Measurements from ENCODE around the gene CAMTA1.

Gene CAMTA1

DNA sequence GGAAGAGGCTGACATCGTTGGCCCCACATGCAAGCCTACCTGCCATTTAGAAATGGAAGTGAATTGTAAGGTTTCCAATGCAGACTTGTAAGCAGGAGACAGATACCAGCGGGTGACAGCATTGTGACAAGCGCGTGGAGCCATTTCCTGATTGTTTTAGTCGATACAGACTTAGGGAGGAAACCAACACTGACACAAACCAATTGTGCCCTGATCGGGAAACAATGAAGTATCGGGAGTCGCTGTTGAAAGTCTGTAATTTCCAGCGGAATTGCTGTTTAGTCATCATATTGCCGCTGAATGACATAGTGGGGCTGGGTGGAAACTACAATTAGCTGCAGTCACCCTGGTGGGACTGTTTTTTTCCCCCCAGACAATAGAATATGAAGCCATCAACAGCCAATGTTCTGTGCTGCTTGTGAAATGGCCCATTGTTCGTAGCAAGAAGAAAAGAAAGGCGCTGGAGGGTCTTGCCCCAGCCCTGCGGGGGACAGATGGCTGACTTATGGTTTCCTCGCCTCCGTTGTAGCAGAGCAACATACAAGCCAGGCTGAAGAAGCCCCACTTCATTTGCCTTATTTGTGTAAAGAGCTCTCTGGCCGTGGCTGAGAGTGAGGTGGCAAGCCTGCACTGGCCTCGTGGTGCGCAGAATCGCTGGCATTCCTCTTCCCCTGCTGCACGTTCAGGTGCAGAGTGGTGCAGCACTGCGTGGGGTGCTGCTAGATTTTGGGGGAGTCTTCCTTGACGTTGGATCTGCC lies 462.7 kb downstream of the CAMTA1 start:
- DNase-seq: peak; percentile 54

DNA sequence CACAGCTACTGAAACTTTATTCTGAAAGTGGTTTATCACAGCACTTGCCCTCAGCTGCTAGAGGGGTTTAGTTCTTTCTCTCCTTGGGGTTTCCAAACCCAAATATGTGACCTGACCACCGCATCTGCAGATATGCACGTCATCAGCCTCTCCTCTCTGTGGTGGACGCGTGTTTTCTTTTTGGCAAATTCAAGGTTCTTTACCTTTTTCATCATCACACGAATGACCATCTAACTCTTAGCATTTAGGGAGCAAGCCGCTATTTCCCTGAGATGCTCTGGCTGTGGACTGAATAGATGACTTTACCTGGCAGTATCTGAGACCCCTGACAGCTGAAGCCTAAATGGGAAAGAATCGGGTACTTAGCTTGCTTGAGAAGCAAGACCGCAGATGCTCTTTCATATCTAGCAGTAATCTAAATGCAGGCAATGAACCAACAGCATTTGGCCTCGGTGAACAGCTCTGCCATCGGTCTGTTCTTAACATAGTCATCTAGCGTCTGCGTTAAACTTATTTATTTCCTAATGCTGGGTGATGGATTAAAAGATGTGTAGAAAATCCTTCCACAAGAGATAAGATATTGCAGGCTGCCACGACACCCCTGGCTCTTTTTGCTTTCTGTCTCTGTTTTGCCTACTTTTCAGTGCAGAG lies 463.4 kb downstream of the CAMTA1 start:
- DNase-seq: no peak

GRCh38 chr1:7249516-7249915 lies 464.3 kb downstream of the CAMTA1 start:
- no peak for DNase-seq

DNA sequence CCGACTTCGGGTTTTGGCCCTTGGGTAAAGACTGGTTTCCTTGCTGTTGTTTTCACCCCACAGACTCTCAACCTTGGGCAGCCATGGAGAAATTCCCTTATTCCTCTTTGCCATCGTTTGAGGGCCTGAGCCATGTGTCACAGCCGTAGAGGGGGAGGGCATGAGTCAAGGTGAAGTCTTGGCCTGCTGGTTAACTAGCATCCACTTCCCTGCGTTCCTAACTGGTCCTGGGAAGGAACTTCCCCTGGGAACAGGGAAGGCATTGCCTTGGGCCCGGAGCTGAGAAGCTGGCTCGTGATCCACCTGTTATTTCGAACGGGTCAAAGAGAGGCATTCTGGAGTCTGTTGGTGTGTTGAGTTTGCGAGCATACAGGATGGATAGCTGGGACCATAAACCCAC lies 464.9 kb downstream of the CAMTA1 start:
- no peak for DNase-seq

GRCh38 chr1:7250597-7251453 lies 465.6 kb downstream of the CAMTA1 start:
- no peak for DNase-seq

DNA sequence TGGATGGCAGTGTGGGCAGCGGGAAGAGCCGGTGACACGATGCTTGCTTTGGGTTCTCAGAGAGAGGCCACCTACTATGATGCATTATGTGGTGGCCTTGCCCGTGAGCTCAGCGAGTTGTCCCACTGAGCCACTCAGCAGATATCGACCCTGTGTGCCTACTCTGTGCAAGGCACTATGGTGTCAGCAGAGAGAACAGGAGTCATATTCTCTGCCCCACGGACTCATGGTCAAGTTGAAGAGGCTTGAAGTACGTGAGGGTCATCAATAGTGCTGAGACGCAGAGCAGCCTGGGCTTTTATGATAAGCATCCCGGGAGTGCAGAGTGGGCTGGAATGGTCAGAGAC lies 466.2 kb downstream of the CAMTA1 start:
- no peak for DNase-seq

- DNase-seq: no peak
Measured at GRCh38 chr1:7252411-7253117, 467.3 kb downstream of the CAMTA1 start.

DNA sequence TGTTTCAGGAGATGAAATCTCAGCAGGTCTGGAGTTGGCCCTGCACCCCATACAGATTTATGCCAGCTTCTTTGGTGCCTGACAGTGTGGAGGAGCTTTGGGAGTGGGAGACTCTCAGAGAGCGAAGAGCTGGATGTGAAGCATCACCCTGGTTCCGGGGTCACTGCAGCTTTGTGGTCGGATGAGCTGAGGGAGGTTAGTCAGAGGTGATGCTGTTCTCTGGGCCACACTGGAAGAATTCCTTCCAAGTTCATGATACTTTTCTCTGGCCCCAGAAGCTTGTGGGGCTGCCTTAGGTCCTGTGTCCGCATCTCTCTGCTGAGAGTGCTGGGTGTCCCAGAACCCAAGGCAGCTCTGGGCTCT lies 467.8 kb downstream of the CAMTA1 start:
- no peak for DNase-seq

DNA sequence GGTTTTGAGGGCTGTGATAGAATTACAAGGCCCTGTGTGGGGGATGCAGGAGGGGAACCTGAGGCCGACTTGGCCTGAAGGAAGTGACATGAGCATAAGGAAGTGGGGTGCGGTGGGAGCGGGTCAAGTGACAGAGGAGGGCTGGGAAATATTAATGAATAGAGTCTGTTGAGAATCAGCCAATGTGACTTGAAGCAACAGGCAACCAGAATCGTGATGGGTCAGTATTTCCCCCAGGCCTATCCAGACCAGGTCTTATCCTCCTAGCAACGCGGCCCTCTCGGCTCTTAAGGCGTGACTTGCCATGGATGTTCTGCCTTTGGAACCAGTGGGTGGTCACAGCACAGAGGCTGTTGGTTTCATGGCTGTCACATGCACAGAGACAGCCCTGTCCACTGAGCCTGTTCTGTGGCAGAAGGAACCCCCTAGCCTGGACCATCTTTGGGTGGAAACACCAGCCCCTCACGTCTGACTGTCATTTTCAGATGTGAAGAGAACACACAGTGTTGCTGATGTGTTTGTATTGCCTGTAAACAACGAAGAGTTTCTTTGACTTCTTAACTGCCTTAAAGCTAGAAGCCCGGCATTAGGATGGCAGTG lies 468.8 kb downstream of the CAMTA1 start:
- no peak for DNase-seq

DNA sequence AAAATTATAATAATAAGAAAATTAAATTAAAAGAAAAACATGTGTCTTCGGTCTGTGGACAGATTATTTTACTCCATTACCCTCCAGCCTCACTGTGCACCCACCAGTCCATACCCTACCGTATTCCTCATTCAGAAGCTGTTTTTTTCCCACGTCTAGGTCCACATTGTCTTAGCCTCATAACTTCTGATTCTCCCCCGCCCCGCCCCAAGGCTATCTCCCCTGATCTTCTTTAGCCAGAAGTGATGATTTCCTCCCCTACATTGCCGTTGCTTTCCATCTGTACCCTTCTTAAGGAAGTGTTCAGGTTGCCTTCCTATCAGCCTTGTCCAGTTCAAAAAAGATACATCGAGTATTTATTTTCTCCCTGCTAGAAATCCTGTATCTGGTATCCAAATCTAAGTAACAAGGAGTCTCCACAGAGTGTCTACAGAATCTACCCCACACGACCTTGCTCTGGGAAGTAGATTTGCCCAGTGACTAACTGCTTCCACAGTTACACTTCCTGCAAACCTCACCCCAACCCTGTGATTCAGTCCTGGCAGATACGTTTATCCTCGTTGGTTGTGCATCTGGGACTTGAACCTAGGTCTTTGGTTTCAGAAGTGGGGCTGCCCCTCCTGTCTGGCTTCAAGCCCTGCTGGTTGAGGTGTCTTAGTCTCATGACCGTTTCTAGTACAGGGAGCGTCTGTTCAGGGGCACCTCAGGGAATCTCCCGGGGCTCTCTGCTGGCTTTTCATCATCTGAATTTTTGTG lies 470.2 kb downstream of the CAMTA1 start:
- no peak for DNase-seq

GRCh38 chr1:7256526-7256925 lies 471.3 kb downstream of the CAMTA1 start:
- no peak for DNase-seq

DNA sequence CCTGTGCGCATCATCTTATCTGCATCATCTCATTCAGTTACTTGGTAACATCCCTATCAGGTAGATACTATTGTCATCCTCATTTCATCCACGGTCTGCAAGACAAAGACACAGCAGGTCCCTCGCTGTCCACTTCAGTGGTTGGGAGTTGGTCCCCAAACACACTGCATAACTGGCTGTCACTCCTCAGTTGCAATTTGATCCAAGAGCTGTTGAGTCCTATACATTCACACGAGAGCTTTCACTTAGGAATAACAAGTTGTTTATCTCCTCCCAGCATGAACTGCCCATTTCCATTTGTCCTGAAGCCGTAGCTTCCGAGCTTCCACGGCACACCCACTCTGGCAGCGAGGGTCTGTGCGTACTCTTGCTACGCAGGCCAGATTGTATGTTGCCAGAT lies 472.0 kb downstream of the CAMTA1 start:
- peak; percentile 78 for DNase-seq

DNA sequence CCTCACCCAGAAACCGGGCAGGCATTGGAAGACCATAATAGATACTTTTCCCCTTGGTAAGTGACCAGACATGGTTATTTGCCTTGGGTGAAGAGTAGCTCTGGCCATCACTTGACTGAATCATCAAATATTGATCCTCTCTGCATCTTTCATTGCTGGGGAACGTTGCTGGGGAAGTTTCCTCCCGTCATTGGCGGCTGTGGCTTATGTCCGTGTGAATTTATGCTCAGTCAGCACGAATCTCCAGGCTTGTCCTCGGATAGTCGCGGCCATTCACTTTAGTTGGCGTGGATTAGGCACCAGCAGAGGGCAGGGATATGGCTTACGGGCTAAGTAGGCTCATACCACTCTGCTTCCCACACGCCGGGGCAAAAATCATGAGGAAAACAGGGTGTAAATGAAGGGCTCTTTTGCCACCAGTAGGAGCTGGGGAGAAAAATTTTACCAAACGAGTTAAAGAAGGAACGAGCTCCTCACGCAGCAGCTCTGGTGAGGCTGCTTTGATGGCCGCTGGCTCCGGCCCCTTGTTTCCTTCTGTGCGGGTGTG lies 473.4 kb downstream of the CAMTA1 start:
- DNase-seq: no peak

- DNase-seq: no peak
Measured at GRCh38 chr1:7259955-7260354, 474.7 kb downstream of the CAMTA1 start.

GRCh38 chr1:7261490-7261889 lies 476.2 kb downstream of the CAMTA1 start:
- no peak for DNase-seq

- peak; percentile 57 for DNase-seq
Measured at GRCh38 chr1:7262611-7263010, 477.4 kb downstream of the CAMTA1 start.

- DNase-seq: no peak
Measured at GRCh38 chr1:7263021-7263960, 478.0 kb downstream of the CAMTA1 start.

GRCh38 chr1:7264101-7264500 lies 478.8 kb downstream of the CAMTA1 start:
- DNase-seq: no peak

DNA sequence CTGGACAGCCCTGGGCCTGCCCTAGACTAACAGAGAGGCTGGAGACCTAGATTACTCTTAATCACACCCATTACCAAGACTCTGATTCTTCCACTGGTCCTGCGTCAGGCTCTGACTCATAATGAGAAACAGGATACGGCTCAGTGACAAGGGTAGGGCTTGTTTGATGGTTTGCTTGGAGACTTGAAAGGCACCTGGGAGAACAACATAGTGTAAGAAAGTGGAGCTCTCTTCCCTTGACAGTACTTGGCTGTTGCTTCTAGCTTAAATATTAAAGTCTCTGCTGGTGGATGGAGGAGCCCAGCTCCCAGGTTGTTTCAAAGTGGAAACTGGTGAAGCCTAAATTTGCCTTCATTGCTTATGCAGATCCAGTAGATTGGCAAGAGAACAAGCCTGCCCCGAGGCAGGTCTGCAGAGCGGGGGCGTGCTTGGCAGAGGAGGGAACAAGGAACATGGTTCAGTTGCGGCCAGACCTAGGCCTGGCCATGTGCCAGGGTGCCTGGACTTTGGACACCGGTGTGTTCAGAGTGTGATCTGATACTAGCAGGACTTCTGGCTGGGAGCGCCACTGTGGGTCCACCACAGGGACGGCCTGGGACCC lies 480.6 kb downstream of the CAMTA1 start:
- no peak for DNase-seq

DNA sequence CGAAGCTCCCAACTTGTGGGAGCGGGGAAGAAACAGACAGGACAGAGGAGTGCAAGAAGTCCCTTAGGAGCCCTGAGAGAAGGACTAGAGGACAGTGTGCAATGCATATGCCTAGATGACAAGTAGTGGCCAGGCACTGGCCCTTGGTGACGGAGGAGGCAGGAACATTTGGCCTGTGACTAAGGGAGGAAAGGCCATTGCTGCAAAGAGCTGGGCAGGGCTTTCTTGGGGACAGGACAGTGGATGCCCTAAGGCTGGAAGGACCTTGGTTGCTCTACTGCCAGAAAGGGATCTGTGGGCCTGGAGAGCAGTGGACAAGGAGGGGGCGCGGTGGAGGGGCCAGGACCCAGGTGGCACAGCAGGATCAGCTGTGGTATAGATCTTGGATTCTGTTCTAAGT lies 481.3 kb downstream of the CAMTA1 start:
- DNase-seq: no peak
